ENCODE results near the gene PAMR1. TPM values are rescaled to one million over a fixed set of nuclear protein-coding genes. Genes with fewer than 3 reads are reported as not detected.

PAMR1 gene
- total and polyA plus RNA-seq, 2 experiments from 2014 or later: 119 to 151 TPM

- H3K27me3 ChIP-seq (replicated peaks; ENCODE audit: insufficient read depth): no peaks in the 10 kb centered on the region
- no peak overlapping the region for H3K4me3 ChIP-seq
- 3% methylated on average over 7 of the region's 7 CpGs for WGBS, 2 experiments (ENCODE audit: low coverage in 1 of 2, low lambda C conversion rate in 2 of 2, missing lambda C conversion rate in 2 of 2)
- peak overlapping the region; percentile 89 for H3K27ac ChIP-seq
- H2AFZ ChIP-seq: peak overlapping the region; percentile 30; the same call in 1 of the 2 replicates
- no peaks in the 10 kb centered on the region for H3K79me2 ChIP-seq (ENCODE audit: insufficient read depth)
- H3K9ac ChIP-seq: peak overlapping the region; percentile 69
- no peaks in the 10 kb centered on the region for H3K36me3 ChIP-seq (ENCODE audit: low read depth)
- in situ Hi-C loops (cut with MboI): loop anchor here (10.0 kb wide), 1 partner anchor 65 kb away; no protein-coding TSS in a partner anchor
- no peak for TF ChIP-seq EZH2phosphoT487 (IDR thresholded peaks at IDR 0.05; ENCODE audit: insufficient read depth, low read depth)
- no peak for TF ChIP-seq EZH2 (IDR thresholded peaks at IDR 0.05; ENCODE audit: insufficient read depth, poor library complexity, severe bottlenecking)
- peak; percentile 91 for DNase-seq
- H3K9me2 ChIP-seq (ENCODE audit: insufficient read depth): no peaks in the 10 kb centered on the region
- no peaks in the 10 kb centered on the region for H4K20me1 ChIP-seq (ENCODE audit: insufficient read depth)
- H3K4me1 ChIP-seq (ENCODE audit: insufficient read depth): peaks cover 41% of the 10 kb centered on the region
- H3F3A ChIP-seq (ENCODE audit: insufficient read depth): peaks cover 40% of the 10 kb centered on the region
- H3K9me3 ChIP-seq (ENCODE audit: low read depth): no peaks in the 10 kb centered on the region
- H3K4me2 ChIP-seq (ENCODE audit: unreplicated experiment): peak overlapping the region; percentile 67
Observed at GRCh38 chr11:35539781-35540281, 14.4 kb upstream of the PAMR1 start.

- peak overlapping the region; percentile 89 for H3K27ac ChIP-seq
- no peak overlapping the region for H2AFZ ChIP-seq
- no peak for TF ChIP-seq EZH2phosphoT487 (IDR thresholded peaks at IDR 0.05; ENCODE audit: insufficient read depth, low read depth)
- TF ChIP-seq EZH2 (IDR thresholded peaks at IDR 0.05; ENCODE audit: insufficient read depth, poor library complexity, severe bottlenecking): no peak
- peaks cover 40% of the 10 kb centered on the region for H3F3A ChIP-seq (ENCODE audit: insufficient read depth)
- no peaks in the 10 kb centered on the region for H3K9me3 ChIP-seq (ENCODE audit: low read depth)
- in situ Hi-C loops (cut with MboI): no loop called here
- no peaks in the 10 kb centered on the region for H3K36me3 ChIP-seq (ENCODE audit: low read depth)
- no peaks in the 10 kb centered on the region for H3K79me2 ChIP-seq (ENCODE audit: insufficient read depth)
- DNase-seq: peak; percentile 56
- no peaks in the 10 kb centered on the region for H3K27me3 ChIP-seq (replicated peaks; ENCODE audit: insufficient read depth)
- no peak overlapping the region for H3K4me3 ChIP-seq
- no peaks in the 10 kb centered on the region for H4K20me1 ChIP-seq (ENCODE audit: insufficient read depth)
- H3K9me2 ChIP-seq (ENCODE audit: insufficient read depth): no peaks in the 10 kb centered on the region
- 54 to 57% methylated on average over 3 of the region's 3 CpGs for WGBS, 2 experiments (ENCODE audit: low coverage in 1 of 2, low lambda C conversion rate in 2 of 2, missing lambda C conversion rate in 2 of 2)
- H3K4me1 ChIP-seq (ENCODE audit: insufficient read depth): peaks cover 41% of the 10 kb centered on the region
- peak overlapping the region; percentile 67 for H3K4me2 ChIP-seq (ENCODE audit: unreplicated experiment)
- peak overlapping the region; percentile 69 for H3K9ac ChIP-seq
Observed at GRCh38 chr11:35539256-35539655, 13.8 kb upstream of the PAMR1 start.

GRCh38 chr11:35536470-35536869 is 11.1 kb upstream of the PAMR1 start:
- Histone ChIP-seq H3K4me2 (ENCODE audit: unreplicated experiment) (no peak overlapping the region), H3K9me2 (ENCODE audit: insufficient read depth) (no peaks in the 10 kb centered on the region), H3K36me3 (ENCODE audit: low read depth) (no peaks in the 10 kb centered on the region), H3K79me2 (ENCODE audit: insufficient read depth) (no peaks in the 10 kb centered on the region), H3K27ac (no peak overlapping the region), H3K4me1 (ENCODE audit: insufficient read depth) (peaks cover 32% of the 10 kb centered on the region), H3K4me3 (no peak overlapping the region), H3K27me3 (replicated peaks; ENCODE audit: insufficient read depth) (no peaks in the 10 kb centered on the region), H4K20me1 (ENCODE audit: insufficient read depth) (no peaks in the 10 kb centered on the region), H2AFZ (no peak overlapping the region), H3F3A (ENCODE audit: insufficient read depth) (peaks cover 31% of the 10 kb centered on the region), H3K9me3 (ENCODE audit: low read depth) (no peaks in the 10 kb centered on the region), H3K9ac (no peak overlapping the region)
- no peak for TF ChIP-seq EZH2phosphoT487 (IDR thresholded peaks at IDR 0.05; ENCODE audit: insufficient read depth, low read depth)
- TF ChIP-seq EZH2 (IDR thresholded peaks at IDR 0.05; ENCODE audit: insufficient read depth, poor library complexity, severe bottlenecking): no peak
- in situ Hi-C loops (cut with MboI): no loop called here
- 97% methylated on average over 7 of the region's 7 CpGs for WGBS, 2 experiments (ENCODE audit: low coverage in 1 of 2, low lambda C conversion rate in 2 of 2, missing lambda C conversion rate in 2 of 2)
- DNase-seq: no peak

- Histone ChIP-seq H3K4me2 (ENCODE audit: unreplicated experiment) (peak overlapping the region; percentile 75), H2AFZ (peak overlapping the region; percentile 28; the same call in 1 of the 2 replicates)
- DNase-seq: peak; percentile 55
Observed at GRCh38 chr11:35531246-35531645, 5.8 kb upstream of the PAMR1 start.

More at GRCh38 chr11:35531246-35531645, 5.8 kb upstream of the PAMR1 start:
- TF ChIP-seq EZH2 (IDR thresholded peaks at IDR 0.05; ENCODE audit: insufficient read depth, poor library complexity, severe bottlenecking) (no peak), EZH2phosphoT487 (IDR thresholded peaks at IDR 0.05; ENCODE audit: insufficient read depth, low read depth) (no peak)
- no peaks in the 10 kb centered on the region for H4K20me1 ChIP-seq (ENCODE audit: insufficient read depth)
- in situ Hi-C loops (cut with MboI): no loop called here
- H3F3A ChIP-seq (ENCODE audit: insufficient read depth): peaks cover 36% of the 10 kb centered on the region
- H3K27ac ChIP-seq: peak overlapping the region; percentile 84
- H3K4me1 ChIP-seq (ENCODE audit: insufficient read depth): peaks cover 27% of the 10 kb centered on the region
- no peaks in the 10 kb centered on the region for H3K36me3 ChIP-seq (ENCODE audit: low read depth)
- no peaks in the 10 kb centered on the region for H3K9me2 ChIP-seq (ENCODE audit: insufficient read depth)
- no peak overlapping the region for H3K4me3 ChIP-seq
- 12 to 22% methylated on average over 1 of the region's 1 CpG for WGBS, 2 experiments (ENCODE audit: low coverage in 1 of 2, low lambda C conversion rate in 2 of 2, missing lambda C conversion rate in 2 of 2)
- H3K9me3 ChIP-seq (ENCODE audit: low read depth): no peaks in the 10 kb centered on the region
- no peaks in the 10 kb centered on the region for H3K27me3 ChIP-seq (replicated peaks; ENCODE audit: insufficient read depth)
- no peaks in the 10 kb centered on the region for H3K79me2 ChIP-seq (ENCODE audit: insufficient read depth)
- H3K9ac ChIP-seq: peak overlapping the region; percentile 36
